ENCODE results near the gene HPDL. TPM values are rescaled to one million over a fixed set of nuclear protein-coding genes. Genes with fewer than 3 reads are reported as not detected.

HPDL gene
- total RNA-seq, 4 donors from 2014 or later: 1.7 to 2.4 (median 1.7) TPM; not detected in 1

DNA sequence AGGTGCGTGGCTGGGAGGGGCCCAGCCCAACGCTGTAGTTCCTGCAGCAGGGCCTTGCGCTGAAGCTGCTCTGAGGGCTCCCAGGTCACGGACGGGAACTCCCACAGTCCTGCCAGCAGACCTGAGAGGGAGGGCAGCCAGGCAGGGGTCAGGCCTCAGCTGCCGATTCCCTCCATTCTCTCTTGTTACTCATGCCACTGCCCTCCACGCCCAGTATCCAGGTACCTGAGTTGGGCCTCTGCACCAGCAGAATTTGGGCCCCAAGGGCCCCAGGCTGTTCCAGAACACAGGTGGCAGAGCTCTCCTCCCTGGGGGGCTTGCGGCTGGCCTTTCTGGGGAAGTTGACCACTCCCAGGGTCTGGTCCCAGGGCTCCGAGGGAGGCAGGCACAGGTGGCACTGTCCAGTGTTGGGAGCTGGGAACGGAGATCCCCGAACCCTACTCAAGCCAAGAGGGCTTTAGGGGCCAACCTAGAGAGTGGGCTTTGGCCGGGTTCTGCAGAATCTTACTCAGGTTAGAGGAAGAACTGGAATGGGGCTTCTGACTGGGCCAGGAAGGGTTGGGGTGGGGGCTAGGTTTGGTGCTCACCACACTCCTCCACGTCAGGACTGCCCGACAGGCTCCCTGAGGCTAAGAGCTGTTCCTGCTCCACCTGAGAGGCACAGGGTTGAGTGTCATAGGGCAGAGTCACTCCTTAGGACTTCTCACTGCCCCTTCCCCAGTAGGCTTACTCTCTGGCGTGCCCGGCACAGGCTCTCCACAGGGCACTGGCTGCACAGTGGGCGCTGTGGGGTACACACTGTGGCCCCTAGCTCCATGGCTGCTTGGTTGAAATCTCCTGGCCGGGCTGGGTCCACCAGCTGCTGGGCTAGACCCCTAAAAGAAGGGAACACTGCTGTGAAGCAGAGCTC is 5.0 kb downstream of the HPDL start:
- peaks cover 0 to 34% (median 4%) of the 10 kb centered on the region in 4 donors for H3K4me1 ChIP-seq
- H3K9me3 ChIP-seq: no peaks in the 10 kb centered on the region
- 93 to 95% methylated on average over 13 to 16 of the region's 18 CpGs for WGBS, 2 donors
- no peak overlapping the region for H3K27ac ChIP-seq
- H3K36me3 ChIP-seq: peaks cover 0 to 57% (median 0%) of the 10 kb centered on the region in 3 donors
- no peak for TF ChIP-seq POLR2A (IDR thresholded peaks at IDR 0.05)
- TF ChIP-seq, protein P1, sequence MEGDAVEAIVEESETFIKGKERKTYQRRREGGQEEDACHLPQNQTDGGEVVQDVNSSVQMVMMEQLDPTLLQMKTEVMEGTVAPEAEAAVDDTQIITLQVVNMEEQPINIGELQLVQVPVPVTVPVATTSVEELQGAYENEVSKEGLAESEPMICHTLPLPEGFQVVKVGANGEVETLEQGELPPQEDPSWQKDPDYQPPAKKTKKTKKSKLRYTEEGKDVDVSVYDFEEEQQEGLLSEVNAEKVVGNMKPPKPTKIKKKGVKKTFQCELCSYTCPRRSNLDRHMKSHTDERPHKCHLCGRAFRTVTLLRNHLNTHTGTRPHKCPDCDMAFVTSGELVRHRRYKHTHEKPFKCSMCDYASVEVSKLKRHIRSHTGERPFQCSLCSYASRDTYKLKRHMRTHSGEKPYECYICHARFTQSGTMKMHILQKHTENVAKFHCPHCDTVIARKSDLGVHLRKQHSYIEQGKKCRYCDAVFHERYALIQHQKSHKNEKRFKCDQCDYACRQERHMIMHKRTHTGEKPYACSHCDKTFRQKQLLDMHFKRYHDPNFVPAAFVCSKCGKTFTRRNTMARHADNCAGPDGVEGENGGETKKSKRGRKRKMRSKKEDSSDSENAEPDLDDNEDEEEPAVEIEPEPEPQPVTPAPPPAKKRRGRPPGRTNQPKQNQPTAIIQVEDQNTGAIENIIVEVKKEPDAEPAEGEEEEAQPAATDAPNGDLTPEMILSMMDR (IDR thresholded peaks at IDR 0.05): no peak
- no peak for TF ChIP-seq EP300 (IDR thresholded peaks at IDR 0.05)
- no peaks in the 10 kb centered on the region for H3K27me3 ChIP-seq
- no peak overlapping the region for H3K4me3 ChIP-seq
- DNase-seq (ENCODE audit: low spot score in 2 of 2): no peak

DNA sequence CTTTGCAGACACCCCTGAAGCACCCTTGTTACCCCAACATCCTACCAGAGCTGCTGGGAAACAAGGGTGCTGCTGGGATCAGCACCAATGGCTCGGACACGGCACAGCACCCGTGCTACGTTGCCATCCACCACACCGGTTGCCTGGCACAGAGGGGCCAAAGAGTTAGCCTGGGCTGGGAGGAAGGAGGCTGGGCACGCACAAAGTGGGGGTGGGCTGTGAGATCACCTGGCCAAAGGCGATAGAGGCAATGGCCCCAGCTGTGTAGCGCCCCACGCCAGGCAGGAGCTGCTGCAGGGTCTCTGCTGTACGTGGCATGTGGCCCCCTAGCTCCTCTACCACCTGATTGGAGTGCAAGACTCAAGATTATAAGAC is 5.6 kb downstream of the HPDL start:
- Histone ChIP-seq H3K4me1 (peaks cover 0 to 28% (median 1%) of the 10 kb centered on the region in 4 donors), H3K36me3 (peaks cover 0 to 57% (median 0%) of the 10 kb centered on the region in 3 donors), H3K27me3 (no peaks in the 10 kb centered on the region), H3K4me3 (no peak overlapping the region), H3K27ac (no peak overlapping the region), H3K9me3 (no peaks in the 10 kb centered on the region)
- 93 to 99% methylated on average over 10 of the region's 10 CpGs for WGBS, 2 donors
- no peak for DNase-seq (ENCODE audit: low spot score in 2 of 2)
- TF ChIP-seq, protein P1 (IDR thresholded peaks at IDR 0.05): no peak
- TF ChIP-seq POLR2A (IDR thresholded peaks at IDR 0.05) (no peak), EP300 (IDR thresholded peaks at IDR 0.05) (no peak)

DNA sequence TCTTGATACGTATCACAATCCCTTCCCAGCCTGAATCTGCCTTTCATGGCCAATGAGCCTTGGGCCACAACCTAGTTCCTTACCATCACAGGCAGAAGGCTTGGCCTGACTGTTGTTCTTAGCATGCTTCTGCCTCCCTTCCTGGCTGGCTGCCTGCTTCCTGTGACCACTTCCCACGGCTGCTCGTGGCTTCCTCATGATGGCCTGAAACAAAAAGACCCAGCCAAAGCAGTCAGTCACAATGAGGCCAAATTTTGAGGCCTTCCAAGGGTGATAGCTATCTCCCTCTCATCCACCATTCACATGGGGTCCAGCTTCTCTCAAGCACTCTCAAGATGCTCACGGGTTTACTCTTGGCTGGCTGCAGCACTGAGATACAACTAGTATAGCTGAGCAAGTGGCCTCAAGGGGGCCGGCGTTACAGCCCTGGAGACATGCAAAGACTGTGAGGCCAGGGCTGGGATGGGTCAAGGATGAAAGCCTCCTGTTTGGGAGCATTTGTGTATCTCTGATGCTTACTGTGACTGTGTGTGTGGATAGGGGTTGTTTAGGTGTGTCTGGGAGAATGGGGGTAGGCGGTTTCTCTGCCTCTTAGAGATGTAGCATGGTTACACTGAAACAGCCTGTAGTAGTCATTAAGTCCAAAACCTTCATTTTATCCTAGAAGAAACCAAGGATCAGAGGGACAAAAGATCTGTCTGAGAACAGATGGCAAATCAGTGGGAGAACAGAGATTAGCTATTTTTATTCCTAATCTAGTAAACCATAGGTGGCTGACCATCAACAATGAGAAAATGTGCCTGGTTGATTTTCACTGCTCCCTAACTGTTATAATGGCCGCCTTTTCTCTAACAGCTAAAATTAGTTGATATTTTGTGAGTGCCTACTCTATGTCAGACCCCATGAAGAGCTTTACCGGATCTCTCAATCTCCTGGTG is 7.9 kb downstream of the HPDL start:
- peaks cover 0 to 48% (median 0%) of the 10 kb centered on the region in 3 donors for H3K36me3 ChIP-seq
- DNase-seq (ENCODE audit: low spot score in 2 of 2): peak in 1 of 2 donors; percentile 29

DNA sequence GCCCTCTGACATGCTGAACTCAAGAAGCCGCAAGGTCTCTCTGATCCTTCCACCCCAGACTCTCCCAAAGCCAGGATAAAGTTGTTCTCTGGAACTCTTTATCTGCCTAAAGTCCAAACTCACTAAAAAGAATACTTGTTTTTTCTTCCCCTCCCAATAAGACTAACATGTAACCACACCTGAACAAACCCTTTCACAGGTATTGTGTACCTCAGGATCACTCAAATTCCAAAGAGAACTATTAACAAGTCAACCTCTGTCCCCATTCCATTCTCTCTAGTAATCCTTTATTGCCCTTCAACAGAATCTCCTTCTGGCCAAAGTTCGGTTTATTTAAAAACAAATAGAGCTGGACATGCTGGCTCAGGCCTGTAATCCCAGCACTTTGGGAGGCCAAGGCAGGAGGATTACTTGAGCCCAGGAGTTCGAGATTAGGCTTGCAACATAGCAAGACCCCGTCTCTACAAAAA is 9.2 kb downstream of the HPDL start:
- H3K27me3 ChIP-seq: no peaks in the 10 kb centered on the region
- H3K27ac ChIP-seq: no peak overlapping the region
- H3K9me3 ChIP-seq: no peaks in the 10 kb centered on the region
- H3K36me3 ChIP-seq: peaks cover 0 to 35% (median 0%) of the 10 kb centered on the region in 3 donors
- no peak overlapping the region for H3K4me3 ChIP-seq
- peaks cover 0 to 29% (median 10%) of the 10 kb centered on the region in 4 donors for H3K4me1 ChIP-seq
- WGBS, 2 donors: 84% methylated on average over 4 of the region's 4 CpGs
- TF ChIP-seq, protein P1 (IDR thresholded peaks at IDR 0.05): no peak
- TF ChIP-seq POLR2A (IDR thresholded peaks at IDR 0.05): no peak
- TF ChIP-seq EP300 (IDR thresholded peaks at IDR 0.05): no peak
- no peak for DNase-seq (ENCODE audit: low spot score in 2 of 2)

More for the DNA sequence above, 7.9 kb downstream of the HPDL start:
- no peaks in the 10 kb centered on the region for H3K27me3 ChIP-seq
- TF ChIP-seq POLR2A (IDR thresholded peaks at IDR 0.05) (no peak), EP300 (IDR thresholded peaks at IDR 0.05) (no peak)
- TF ChIP-seq, protein P1 (IDR thresholded peaks at IDR 0.05): no peak
- H3K27ac ChIP-seq: peak overlapping the region in 1 of 4 donors; percentile 32
- H3K4me1 ChIP-seq: peaks cover 0 to 25% (median 6%) of the 10 kb centered on the region in 4 donors
- no peak overlapping the region for H3K4me3 ChIP-seq
- 56% methylated on average over 9 of the region's 9 CpGs for WGBS, 2 donors
- H3K9me3 ChIP-seq: no peaks in the 10 kb centered on the region
